Measurements from ENCODE around the gene EXO1.
"Not testable (repeated sequence)": the region's sequence is repeated elsewhere in the genome, so short reads cannot be mapped to it uniquely, and the experiment has no call there.

- not testable (repeated sequence) for TF ChIP-seq CTCF, POLR2A (IDR thresholded peaks at IDR 0.05)
Observed at GRCh38 chr1:241826613-241827012, 21.4 kb upstream of the EXO1 start.
